ENCODE results near the gene ARHGAP40. TPM values are rescaled to one million over a fixed set of nuclear protein-coding genes. Genes with fewer than 3 reads are reported as not detected.

The ARHGAP40 gene
- polyA plus RNA-seq, 1 donor: not detected

GRCh38 chr20:38680500-38681306, 79.1 kb downstream of the ARHGAP40 start:
- no peak for DNase-seq (ENCODE audit: low read depth)

- no peak for DNase-seq (ENCODE audit: low read depth)
These were observed 83.7 kb downstream of the ARHGAP40 start for GRCh38 chr20:38685271-38685670.

GRCh38 chr20:38685853-38686473, 84.4 kb downstream of the ARHGAP40 start:
- DNase-seq (ENCODE audit: low read depth): no peak

- DNase-seq (ENCODE audit: low read depth): peak; percentile 43
These were observed 91.1 kb downstream of the ARHGAP40 start for GRCh38 chr20:38692436-38693411.

GRCh38 chr20:38697306-38697705, 95.7 kb downstream of the ARHGAP40 start:
- DNase-seq (ENCODE audit: low read depth): no peak

- no peak for DNase-seq (ENCODE audit: low read depth)
These were observed 96.9 kb downstream of the ARHGAP40 start for GRCh38 chr20:38698541-38698940.

GRCh38 chr20:38700141-38700540, 98.5 kb downstream of the ARHGAP40 start:
- no peak for DNase-seq (ENCODE audit: low read depth)

Other genes starting within 250 kb of the ARHGAP40 start
- 35.5 TPM for gene SNHG17, start 166.5 kb upstream of the ARHGAP40 start, polyA plus RNA-seq (ENCODE audit: insufficient read length)
- 20.0 TPM for gene RALGAPB, start 129.0 kb upstream of the ARHGAP40 start, polyA plus RNA-seq (ENCODE audit: insufficient read length)
- not detected for gene ADIG, start 20.6 kb upstream of the ARHGAP40 start, polyA plus RNA-seq (ENCODE audit: insufficient read length)
- gene SLC32A1, start 122.7 kb downstream of the ARHGAP40 start, polyA plus RNA-seq (ENCODE audit: insufficient read length): not detected
- gene ACTR5, start 146.7 kb downstream of the ARHGAP40 start, polyA plus RNA-seq (ENCODE audit: insufficient read length): 5.9 TPM
- 4.8 TPM for gene PPP1R16B, start 203.9 kb downstream of the ARHGAP40 start, polyA plus RNA-seq (ENCODE audit: insufficient read length)

Data from forelimb muscle (tissue), 1 donor.